ENCODE measurements around the gene QSOX1.

- TF ChIP-seq YY1 (IDR thresholded peaks at IDR 0.05; ENCODE audit: insufficient read depth, insufficient read length) (no peak), ZNF274 (IDR thresholded peaks at IDR 0.05; ENCODE audit: low read depth, low read length) (no peak), SUZ12 (IDR thresholded peaks at IDR 0.05; ENCODE audit: extremely low read depth, insufficient read depth, insufficient read length) (no peak)
These were observed 3.7 kb upstream of the QSOX1 start for GRCh38 chr1:180150982-180151381.
